ENCODE data around the gene ANKRD37.
"Not testable (repeated sequence)": the region's sequence is repeated elsewhere in the genome, so short reads cannot be mapped to it uniquely, and the experiment has no call there.

The ANKRD37 gene, protein sequence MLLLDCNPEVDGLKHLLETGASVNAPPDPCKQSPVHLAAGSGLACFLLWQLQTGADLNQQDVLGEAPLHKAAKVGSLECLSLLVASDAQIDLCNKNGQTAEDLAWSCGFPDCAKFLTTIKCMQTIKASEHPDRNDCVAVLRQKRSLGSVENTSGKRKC

DNA sequence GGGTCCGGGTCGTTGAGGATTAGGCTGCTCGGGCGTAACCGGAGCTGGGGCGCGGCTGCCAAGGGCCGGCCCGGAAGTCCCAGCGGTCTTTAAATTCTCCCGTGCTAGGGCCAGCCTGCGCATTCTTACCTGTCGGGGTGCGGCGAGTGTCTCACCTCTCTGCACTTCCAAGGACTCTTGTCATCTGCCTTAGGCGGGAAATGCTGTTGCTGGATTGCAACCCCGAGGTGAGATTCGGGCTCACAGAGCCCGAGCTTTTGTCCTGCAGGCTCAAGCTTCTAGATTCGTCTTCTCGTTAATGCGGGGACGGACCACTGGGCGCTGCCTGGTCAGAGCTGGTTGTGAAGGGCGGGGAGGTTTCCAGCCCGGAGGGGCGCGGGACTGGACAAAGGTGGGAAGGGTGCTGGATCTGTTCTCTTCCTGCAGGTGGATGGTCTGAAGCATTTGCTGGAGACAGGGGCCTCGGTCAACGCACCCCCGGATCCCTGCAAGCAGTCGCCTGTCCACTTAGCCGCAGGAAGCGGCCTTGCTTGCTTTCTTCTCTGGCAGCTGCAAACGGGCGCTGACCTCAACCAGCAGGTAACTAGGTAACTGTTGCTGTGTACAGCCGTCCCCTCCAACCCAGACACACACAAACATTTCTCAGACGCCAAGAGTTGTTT, at the start of gene ANKRD37:
Gene ANKRD37 (plus strand): TSS at position 118 of the 662 bp plus-strand sequence. CDS start 83 bp downstream, at position 201.
- in situ Hi-C loops (cut with MboI; ENCODE audit: low sequenced_read_pairs), result no loop called here

DNA sequence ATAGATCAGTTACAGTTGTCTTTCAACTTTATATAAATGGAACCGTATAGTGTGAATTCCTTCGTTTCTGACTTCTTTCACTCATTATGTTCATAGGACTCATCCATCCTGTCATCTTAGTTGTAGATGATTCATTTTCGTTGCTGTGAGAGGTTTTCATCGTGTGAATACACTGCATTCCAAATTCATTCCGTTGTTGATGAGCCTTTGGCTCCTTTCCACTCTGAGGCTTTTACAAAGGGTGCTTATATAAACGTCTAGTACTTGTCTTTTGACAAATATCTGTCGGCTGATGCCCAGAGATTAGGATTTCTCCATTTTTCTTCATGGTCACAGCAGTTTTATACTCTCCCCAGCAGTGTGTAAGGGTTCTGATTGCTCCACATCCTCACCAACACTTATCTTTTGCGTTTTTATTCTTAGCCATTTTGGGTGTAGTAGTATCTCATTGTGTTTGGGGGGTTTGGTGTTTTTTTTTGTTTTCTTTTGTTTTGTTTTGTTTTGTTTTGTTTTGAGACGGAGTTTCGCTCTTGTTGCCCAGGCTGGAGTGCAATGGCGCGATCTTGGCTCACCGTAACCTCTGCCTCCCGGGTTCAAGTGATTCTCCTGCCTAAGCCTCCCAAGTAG, 49.6 kb upstream of the ANKRD37 start:
- in situ Hi-C loops (cut with MboI; ENCODE audit: low sequenced_read_pairs), result no loop called here

GRCh38 chr4:185351691-185352090, 45.0 kb upstream of the ANKRD37 start:
- in situ Hi-C loops (cut with MboI; ENCODE audit: low sequenced_read_pairs), result no loop called here

- in situ Hi-C loops (cut with MboI; ENCODE audit: low sequenced_read_pairs), result no loop called here
Observed at GRCh38 chr4:185352202-185352601, 44.4 kb upstream of the ANKRD37 start.

DNA sequence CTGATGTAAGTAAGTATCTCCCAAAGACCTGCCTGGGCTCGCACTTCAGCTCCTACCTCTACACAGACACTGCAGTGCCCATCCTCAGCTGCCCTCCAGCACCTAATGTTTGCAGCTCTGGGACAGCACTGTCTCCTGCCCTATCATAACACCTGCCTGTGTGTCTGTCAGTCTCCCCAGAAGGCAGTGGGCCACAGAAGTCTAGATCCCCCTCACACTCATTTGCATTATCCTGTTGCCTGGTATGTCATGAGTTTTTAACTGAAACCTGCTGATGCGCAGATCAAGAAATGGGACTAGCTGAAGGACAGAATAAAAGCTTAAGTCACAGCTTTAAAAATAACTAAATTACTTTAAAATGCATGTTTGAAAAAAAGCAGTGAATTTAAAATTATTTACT, 43.9 kb upstream of the ANKRD37 start:
- in situ Hi-C loops (cut with MboI; ENCODE audit: low sequenced_read_pairs), result no loop called here

- in situ Hi-C loops (cut with MboI; ENCODE audit: low sequenced_read_pairs), result no loop called here
Observed at GRCh38 chr4:185357211-185357610, 39.4 kb upstream of the ANKRD37 start.

DNA sequence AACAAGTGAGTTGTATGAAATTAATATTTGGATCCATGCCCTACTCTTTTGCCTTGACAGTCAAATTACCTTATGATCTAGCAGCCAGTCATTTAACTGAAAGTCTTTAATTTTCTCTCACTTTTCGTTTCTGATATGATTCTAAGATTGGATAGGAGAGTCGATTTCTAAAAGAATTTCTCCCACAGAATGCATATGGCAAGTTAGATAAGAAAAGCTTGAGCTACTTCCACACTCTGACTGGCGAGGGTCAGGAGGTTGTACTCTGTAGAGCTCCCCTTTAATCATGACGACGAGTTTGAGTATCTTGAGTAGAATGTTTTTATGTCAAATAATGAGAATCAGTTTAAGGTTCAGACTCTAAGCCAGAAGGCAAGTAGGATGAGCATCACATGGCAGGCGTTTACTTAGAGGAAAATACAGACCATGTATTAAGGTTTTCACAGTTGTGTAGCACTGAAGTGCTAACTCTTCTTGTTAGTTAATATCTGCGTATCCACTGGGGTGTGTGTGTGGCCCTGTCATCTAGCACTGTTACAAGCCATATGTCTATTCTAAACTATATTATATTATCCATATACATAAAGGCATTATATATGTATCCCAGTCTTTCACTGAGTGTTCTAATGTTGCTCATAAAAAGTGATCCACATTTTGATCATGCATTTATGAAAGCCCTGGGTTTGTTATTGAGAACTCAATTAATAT, 38.8 kb upstream of the ANKRD37 start:
- in situ Hi-C loops (cut with MboI; ENCODE audit: low sequenced_read_pairs), result no loop called here

- in situ Hi-C loops (cut with MboI; ENCODE audit: low sequenced_read_pairs), result no loop called here
Observed at GRCh38 chr4:185358514-185358913, 38.1 kb upstream of the ANKRD37 start.

DNA sequence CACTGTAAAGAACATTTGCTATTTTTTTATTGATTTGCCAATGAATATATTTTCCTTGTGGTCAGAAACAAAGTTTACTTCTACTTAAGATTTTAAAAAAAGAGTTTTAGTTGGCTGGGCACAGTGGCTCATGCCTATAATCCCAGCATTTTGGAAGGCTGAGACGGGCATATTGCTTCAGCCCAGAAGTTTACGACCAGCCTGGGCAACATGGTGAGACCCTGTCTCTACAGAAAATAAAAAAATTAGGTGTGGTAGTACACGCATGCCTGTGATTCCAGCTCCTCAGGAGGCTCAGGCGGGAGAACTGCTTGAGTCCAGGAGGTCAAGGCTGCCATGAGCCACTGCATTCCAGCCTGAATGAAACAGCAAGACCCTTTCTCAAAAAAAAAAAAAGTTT, 37.7 kb upstream of the ANKRD37 start:
- in situ Hi-C loops (cut with MboI; ENCODE audit: low sequenced_read_pairs), result no loop called here

GRCh38 chr4:185359767-185360446, 36.7 kb upstream of the ANKRD37 start:
- in situ Hi-C loops (cut with MboI; ENCODE audit: low sequenced_read_pairs), result no loop called here

DNA sequence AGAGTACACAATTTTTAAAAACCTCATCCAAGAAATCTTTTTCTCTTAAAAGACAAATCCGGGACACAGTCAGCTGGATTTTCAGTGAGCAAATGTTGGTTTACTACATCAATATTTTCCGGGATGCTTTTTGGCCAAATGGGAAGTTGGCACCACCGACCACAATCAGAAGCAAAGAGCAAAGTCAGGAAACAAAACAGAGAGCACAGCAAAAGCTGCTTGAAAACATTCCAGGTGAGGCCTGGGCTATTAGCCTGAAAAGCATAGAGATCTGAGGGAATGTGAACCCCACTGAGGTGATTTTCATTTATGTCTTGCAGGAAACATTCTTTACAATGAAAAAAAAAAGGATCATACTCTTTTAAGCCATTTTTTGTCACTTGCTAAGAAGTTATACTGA, 34.8 kb upstream of the ANKRD37 start:
- in situ Hi-C loops (cut with MboI; ENCODE audit: low sequenced_read_pairs), result no loop called here

GRCh38 chr4:185362570-185362969, 34.1 kb upstream of the ANKRD37 start:
- in situ Hi-C loops (cut with MboI; ENCODE audit: low sequenced_read_pairs), result not testable (repeated sequence)

GRCh38 chr4:185363251-185363650, 33.4 kb upstream of the ANKRD37 start:
- in situ Hi-C loops (cut with MboI; ENCODE audit: low sequenced_read_pairs), result no loop called here

GRCh38 chr4:185364886-185365285, 31.8 kb upstream of the ANKRD37 start:
- in situ Hi-C loops (cut with MboI; ENCODE audit: low sequenced_read_pairs), result no loop called here

DNA sequence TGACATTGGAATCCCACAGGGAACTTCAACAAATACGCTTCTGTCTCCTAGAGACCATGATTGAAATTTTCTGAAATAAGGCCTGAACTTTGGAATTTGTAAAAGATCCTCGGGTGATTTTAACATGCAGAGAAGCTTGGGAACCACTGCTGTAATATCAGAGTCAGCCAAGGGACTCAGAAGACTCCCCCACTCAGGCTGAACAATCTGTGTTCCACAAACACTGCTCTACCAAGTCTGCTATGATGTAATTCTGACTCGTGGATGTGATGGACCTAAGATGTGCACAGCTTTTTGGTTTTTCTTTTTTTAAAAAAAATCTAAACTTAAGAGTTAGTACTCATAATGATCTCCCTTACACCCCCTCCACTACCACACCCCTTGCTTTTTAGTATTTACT, 26.9 kb upstream of the ANKRD37 start:
- in situ Hi-C loops (cut with MboI; ENCODE audit: low sequenced_read_pairs), result no loop called here

GRCh38 chr4:185370268-185370949, 26.2 kb upstream of the ANKRD37 start:
- in situ Hi-C loops (cut with MboI; ENCODE audit: low sequenced_read_pairs), result no loop called here

DNA sequence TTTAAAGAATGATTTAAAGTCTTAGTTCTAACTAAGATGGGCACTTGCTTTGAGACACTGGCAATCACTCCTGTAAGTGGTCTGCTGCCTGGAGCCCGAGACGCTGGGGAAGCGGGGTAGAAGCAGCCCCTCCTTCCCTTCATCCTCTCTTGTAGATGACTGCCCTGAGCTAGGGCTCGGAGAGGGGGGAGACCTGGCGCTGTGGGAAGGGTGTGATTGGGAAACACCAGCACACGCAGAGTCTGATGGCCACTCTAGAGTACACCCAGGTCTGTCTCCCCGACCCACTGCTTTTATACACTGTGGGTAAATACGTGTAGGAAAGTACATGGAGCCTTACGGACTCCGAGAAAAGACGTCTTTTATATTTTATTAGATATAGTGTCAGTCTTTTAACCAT, 24.9 kb upstream of the ANKRD37 start:
- in situ Hi-C loops (cut with MboI; ENCODE audit: low sequenced_read_pairs), result no loop called here

DNA sequence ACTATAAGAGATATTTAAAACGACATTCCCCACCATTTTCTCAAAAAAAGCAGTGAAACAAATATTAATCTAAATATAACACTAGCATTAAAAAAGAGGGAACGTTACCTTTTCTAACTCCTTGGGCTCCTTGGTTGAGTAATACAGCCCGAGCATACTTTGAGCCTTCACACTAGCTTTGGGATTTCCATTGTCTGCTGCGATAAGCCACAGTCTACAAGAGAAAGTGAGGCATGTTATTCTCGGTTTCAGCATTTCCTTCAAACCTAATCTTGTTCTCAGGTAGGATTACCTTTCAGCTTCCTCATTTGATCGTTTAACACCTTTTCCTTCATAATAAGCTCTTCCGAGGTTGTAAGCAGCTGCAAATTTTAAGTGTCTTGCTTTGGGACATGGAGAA, 22.6 kb upstream of the ANKRD37 start:
- in situ Hi-C loops (cut with MboI; ENCODE audit: low sequenced_read_pairs), result no loop called here

DNA sequence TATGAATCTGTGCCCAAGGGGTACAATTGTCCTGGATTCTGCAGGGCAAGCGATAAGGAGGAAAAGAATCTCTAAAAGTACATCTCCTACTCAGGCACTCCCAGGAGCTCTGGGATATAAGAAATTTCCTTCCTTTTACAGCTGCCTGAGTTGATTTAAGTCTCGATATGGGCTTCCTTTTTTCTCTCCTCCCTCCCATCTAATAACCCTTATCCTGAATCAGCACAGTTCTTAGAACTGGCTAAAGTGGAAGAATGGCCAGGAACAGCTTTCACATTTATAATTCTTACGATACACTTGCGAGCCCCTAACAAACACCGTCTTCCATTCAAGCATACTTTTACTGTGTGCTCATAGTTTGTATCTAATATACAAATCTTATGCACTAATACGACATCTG, 22.1 kb upstream of the ANKRD37 start:
- in situ Hi-C loops (cut with MboI; ENCODE audit: low sequenced_read_pairs), result no loop called here

DNA sequence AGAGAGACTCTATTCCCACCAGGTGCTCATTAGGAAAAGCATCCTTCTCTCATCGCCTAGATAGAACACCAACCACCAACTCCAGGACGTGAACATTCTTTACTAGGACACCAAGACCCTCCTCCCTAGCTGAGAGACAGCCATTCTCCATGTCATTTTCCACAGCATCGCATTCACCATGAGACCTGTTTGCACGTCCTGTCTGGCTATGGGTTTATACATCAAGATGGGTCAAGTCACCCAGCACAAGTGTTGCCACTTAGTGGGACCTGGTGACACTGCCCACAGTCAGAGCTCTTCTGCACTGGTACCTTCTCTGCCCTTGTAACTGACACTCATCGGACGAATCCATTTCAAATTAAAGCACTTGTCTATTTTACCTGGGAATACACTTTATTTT, 18.4 kb upstream of the ANKRD37 start:
- in situ Hi-C loops (cut with MboI; ENCODE audit: low sequenced_read_pairs), result no loop called here
